Nephron progenitor cell (in vitro differentiated cells): ENCODE measurements around the gene TLCD5.

Experiments used
- DNase-seq: peaks from one replicate; pipeline ENCODE4 v3.0.0; 2021
- H3K27ac Mint-ChIP-seq: 2 replicates; pipeline ENCODE4 v1.8.0; 2021; ENCODE audit warnings: mild to moderate bottlenecking, moderate library complexity, mixed read lengths
- H3K27me3 Mint-ChIP-seq: 2 replicates; pipeline ENCODE4 v1.8.0; 2021; ENCODE audit warnings: mild to moderate bottlenecking, low read depth, mixed read lengths; ENCODE audit not compliant: poor library complexity
- H3K36me3 Mint-ChIP-seq: 2 replicates; pipeline ENCODE4 v1.8.0; 2021; ENCODE audit warnings: low read depth, mixed read lengths
- H3K4me1 Mint-ChIP-seq: 2 replicates; pipeline ENCODE4 v1.8.0; 2021; ENCODE audit warnings: mixed read lengths
- H3K4me3 Mint-ChIP-seq: 2 replicates; pipeline ENCODE4 v1.8.0; 2021; ENCODE audit warnings: mild to moderate bottlenecking, moderate library complexity, mixed read lengths
- H3K9me3 Mint-ChIP-seq: 2 replicates; pipeline ENCODE4 v1.8.0; 2021; ENCODE audit warnings: mild to moderate bottlenecking, moderate library complexity, mixed read lengths
- CTCF ChIP-seq: fragments of 200-600 bp; sonication (generic); IDR thresholded peaks from 2 replicates; pipeline ENCODE4 v1.5.0; 2021; ENCODE audit warnings: antibody characterized with exemption

Gene TLCD5

GRCh38 chr11:120294096-120294495, 31.0 kb upstream of the TLCD5 start:
- no peak overlapping the region for H3K27ac Mint-ChIP-seq
- H3K4me1 Mint-ChIP-seq, result peaks cover 7% of the 10 kb centered on the region
- TF ChIP-seq CTCF, result no peak
- no peak overlapping the region for H3K4me3 Mint-ChIP-seq
- H3K9me3 Mint-ChIP-seq, result no peaks in the 10 kb centered on the region
- H3K27me3 Mint-ChIP-seq, result peaks cover 65% of the 10 kb centered on the region
- DNase-seq, result no peak
- H3K36me3 Mint-ChIP-seq, result no peaks in the 10 kb centered on the region

- Mint-ChIP-seq H3K4me3 (no peak overlapping the region), H3K27ac (no peak overlapping the region), H3K36me3 (no peaks in the 10 kb centered on the region), H3K4me1 (peaks cover 4% of the 10 kb centered on the region), H3K9me3 (no peaks in the 10 kb centered on the region), H3K27me3 (peaks cover 69% of the 10 kb centered on the region)
- no peak for DNase-seq
- TF ChIP-seq CTCF, result no peak
These were observed 30.0 kb upstream of the TLCD5 start for GRCh38 chr11:120295099-120295498.

GRCh38 chr11:120296554-120296953, 28.5 kb upstream of the TLCD5 start:
- peaks cover 60% of the 10 kb centered on the region for H3K27me3 Mint-ChIP-seq
- DNase-seq, result no peak
- no peak for TF ChIP-seq CTCF
- no peaks in the 10 kb centered on the region for H3K9me3 Mint-ChIP-seq
- peaks cover 5% of the 10 kb centered on the region for H3K4me1 Mint-ChIP-seq
- H3K36me3 Mint-ChIP-seq, result no peaks in the 10 kb centered on the region
- H3K4me3 Mint-ChIP-seq, result no peak overlapping the region
- H3K27ac Mint-ChIP-seq, result no peak overlapping the region

- H3K27me3 Mint-ChIP-seq, result peaks cover 47% of the 10 kb centered on the region
These were observed 26.6 kb upstream of the TLCD5 start for GRCh38 chr11:120298461-120298860.

GRCh38 chr11:120302001-120302805, 22.9 kb upstream of the TLCD5 start:
- peaks cover 16% of the 10 kb centered on the region for H3K4me1 Mint-ChIP-seq
- no peak for DNase-seq
- H3K27ac Mint-ChIP-seq, result no peak overlapping the region
- peaks cover 43% of the 10 kb centered on the region for H3K27me3 Mint-ChIP-seq
- H3K9me3 Mint-ChIP-seq, result no peaks in the 10 kb centered on the region
- no peaks in the 10 kb centered on the region for H3K36me3 Mint-ChIP-seq
- no peak overlapping the region for H3K4me3 Mint-ChIP-seq
- TF ChIP-seq CTCF, result no peak

More at GRCh38 chr11:120298461-120298860, 26.6 kb upstream of the TLCD5 start:
- TF ChIP-seq CTCF, result no peak
- peaks cover 15% of the 10 kb centered on the region for H3K4me1 Mint-ChIP-seq
- no peak for DNase-seq
- no peaks in the 10 kb centered on the region for H3K36me3 Mint-ChIP-seq
- H3K4me3 Mint-ChIP-seq, result no peak overlapping the region
- H3K9me3 Mint-ChIP-seq, result no peaks in the 10 kb centered on the region
- no peak overlapping the region for H3K27ac Mint-ChIP-seq
